ENCODE measurements around the gene ENOSF1.
"Not testable (repeated sequence)": the region's sequence is repeated elsewhere in the genome, so short reads cannot be mapped to it uniquely, and the experiment has no call there.

The ENOSF1 gene

DNA sequence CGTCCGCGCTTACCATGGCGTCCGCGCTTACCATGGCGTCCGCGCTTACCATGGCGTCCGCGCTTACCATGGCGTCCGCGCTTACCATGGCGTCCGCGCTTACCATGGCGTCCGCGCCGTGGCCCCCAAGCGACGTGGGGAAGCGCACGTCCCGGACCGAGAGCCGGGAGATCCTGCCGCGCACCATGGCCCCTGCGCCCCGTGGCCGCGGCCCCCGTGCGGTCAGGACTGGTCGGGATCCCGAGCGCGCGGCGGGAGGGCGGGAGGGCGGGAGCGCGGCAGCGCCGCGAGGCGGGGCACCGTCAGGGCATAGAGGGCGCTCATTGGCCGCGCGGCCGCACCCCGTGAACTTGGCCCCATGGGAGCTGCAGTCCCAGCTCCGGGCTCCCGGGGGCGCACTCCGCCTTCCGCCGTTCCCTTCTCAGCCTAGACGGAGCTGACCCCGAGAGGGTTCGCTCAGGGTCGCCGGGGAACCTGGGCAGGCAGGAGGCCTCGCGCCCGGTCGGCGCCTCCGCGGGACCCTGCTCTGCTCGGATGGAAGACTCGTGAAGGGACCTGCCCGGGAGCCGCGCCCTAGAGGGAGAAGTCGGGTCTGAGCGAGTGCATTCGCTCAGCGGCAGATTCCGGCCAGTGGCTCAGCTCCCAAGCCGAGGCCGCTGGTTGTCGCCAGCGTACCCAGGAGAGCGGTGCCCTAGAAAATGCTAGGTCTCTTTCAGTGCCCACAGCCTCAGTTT lies at the start of gene ENOSF1:
Gene ENOSF1, minus strand, starts transcription at position 230 of the 734 bp plus-strand sequence. Its CDS starts 43 bp downstream, at position 187.
- FAIRE-seq, result no peak

GRCh38 chr18:759864-760263 lies 47.4 kb upstream of the ENOSF1 start:
- FAIRE-seq; DNase-seq (ENCODE audit: low spot score): not testable (repeated sequence)

More for the DNA sequence above, at the start of gene ENOSF1:
- DNase-seq (ENCODE audit: low spot score), result peak; percentile 54

DNA sequence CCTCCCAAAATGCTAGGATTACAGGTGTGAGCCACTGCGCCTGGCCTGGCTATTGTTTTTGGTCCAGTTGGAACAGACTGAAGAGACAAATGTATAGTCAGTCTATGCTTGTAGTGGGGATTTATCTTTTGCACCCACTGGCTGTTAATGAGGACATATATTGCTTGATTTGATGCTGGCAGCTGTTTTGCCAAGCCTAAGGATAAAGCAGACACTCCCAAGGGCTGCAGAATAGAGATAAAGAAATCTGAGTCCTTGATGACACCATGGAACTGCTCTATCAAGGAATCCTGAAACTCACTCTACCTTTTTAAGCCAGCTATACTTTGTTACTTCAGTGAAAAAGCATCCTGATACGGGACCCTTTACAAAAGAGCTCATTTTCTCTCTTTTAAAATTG lies 43.1 kb upstream of the ENOSF1 start:
- FAIRE-seq, result no peak
- no peak for DNase-seq (ENCODE audit: low spot score)

DNA sequence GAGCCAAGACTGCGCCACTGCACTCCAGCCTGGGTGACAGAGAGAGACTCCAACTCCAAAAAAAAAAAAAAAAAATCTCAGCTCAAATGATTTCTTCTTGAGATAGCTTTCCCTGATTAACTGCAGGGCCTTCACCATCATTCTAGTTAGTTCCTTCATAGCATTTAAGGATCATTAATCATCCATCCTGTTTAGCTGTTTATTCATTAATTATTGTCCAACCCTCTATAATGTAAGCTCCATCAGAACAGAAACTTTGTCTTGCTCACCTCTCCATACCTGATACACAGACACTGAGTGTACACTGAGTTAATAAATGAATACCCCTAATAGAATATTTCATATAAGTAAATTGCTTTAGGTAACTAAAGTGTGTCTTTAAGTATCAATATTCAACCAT lies 42.2 kb upstream of the ENOSF1 start:
- FAIRE-seq (no peak), DNase-seq (ENCODE audit: low spot score) (no peak)

DNA sequence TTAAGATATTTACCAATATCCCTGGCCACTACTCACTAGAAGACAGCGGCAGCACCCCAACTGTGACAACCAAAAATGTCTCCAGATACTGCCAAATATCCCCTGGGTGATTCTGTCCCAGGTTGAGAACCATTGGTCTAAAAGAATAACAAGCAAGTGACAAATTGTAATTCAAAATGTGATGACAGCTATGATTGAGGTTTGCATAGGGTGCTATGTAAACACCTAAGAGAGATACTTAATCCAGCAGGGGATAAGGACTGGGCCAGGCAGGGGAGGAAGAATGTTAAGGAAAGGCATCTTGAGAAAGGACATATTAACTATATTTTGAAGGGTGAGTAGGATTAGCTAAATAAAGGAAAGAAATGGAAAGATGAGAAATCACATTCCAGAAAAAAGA lies 38.0 kb upstream of the ENOSF1 start:
- FAIRE-seq (no peak), DNase-seq (ENCODE audit: low spot score) (no peak)

- FAIRE-seq (no peak), DNase-seq (ENCODE audit: low spot score) (no peak)
Measured at GRCh38 chr18:744832-745597, 32.6 kb upstream of the ENOSF1 start.

DNA sequence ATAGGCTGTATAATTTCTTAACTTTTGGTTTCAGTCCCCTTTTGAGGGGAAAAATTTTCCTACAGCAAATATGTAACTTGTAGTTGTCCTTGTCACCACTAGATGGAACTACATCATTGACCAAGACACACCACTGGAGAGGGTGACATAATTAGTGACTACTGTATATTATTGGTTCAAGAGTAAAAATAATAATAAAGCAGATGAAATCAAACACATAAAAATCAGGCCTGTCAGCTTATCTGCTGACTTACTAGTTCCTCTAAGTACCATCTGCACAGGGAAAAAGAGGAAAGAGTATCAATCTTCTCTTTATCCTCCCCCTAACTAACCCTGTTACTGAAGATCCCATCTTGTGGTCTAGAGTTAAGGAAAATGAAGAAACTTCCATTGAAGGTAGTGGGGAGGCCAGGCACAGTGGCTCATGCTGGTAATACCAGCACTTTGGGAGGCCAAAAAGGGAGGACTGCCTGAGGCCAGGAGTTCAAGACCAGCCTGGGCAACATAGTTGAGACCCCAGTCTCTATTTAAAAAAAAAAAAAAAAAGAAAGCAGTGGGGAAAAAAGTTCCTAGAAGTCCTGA lies 29.6 kb upstream of the ENOSF1 start:
- DNase-seq (ENCODE audit: low spot score) (peak; percentile 38), FAIRE-seq (peak; percentile 75)

DNA sequence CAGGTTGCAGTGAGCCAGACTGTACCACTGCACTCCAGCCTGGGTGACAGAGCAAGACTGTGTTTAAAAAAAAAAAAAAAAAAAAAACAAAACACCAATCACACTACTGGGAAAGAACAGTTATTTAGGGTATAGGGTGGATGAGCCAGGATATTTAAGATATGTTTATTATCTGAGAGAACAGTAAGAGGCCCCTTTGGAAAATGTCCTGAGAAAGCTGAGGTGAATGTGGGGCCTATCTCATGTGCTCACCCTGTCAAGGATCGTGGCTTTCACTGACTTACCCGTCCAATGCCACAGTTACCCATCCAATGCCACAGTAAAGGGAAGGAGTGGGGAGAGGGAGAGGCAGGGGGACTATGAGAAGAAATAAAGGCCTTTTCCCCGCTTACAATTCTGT lies 19.9 kb upstream of the ENOSF1 start:
- FAIRE-seq, result no peak
- no peak for DNase-seq (ENCODE audit: low spot score)

GRCh38 chr18:731185-731584 lies 18.8 kb upstream of the ENOSF1 start:
- DNase-seq (ENCODE audit: low spot score), result no peak

GRCh38 chr18:730692-731091 lies 18.3 kb upstream of the ENOSF1 start:
- DNase-seq (ENCODE audit: low spot score) (no peak), FAIRE-seq (no peak)

More at GRCh38 chr18:731185-731584, 18.8 kb upstream of the ENOSF1 start:
- FAIRE-seq, result no peak

DNA sequence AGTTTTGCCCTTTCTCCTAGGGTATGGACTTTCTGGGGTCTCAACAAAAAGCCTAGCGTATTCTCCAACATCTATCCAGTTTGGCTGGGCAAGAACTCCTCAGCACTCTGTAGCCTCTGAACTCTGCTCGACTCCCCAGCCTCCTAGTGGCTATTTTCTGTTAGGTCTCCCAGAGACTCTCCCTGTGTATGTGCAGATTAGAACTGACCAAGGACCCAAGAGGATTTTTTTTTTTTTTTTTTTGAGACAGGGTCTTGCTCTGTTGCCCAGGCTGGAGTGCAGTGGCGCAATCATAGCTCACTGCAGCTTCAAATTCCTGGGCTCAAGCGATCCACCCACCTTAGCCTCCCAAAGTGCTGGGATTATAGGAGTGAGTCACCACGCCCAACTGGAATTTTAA lies 17.7 kb upstream of the ENOSF1 start:
- FAIRE-seq; DNase-seq (ENCODE audit: low spot score): not testable (repeated sequence)

DNA sequence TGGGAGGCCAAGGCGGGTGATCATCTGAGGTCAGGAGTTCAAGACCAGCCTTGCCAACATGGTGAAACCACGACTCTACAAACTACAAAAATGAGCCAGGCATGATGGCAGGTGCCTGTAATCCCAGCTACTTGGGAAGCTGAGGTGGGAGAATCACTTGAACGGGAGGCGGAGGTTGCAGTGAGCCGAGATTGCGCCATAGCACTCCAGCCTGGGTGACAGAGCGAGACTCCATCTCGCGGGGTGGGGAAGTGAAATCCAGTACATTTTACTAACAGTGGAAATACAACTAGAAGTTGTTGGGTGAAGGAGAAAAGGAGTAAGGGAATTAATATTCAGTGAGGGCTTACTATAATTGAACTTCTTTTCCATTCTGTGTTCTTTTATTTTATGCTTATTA lies 13.2 kb upstream of the ENOSF1 start:
- no peak for DNase-seq (ENCODE audit: low spot score)
- no peak for FAIRE-seq

GRCh38 chr18:723541-724080 lies 11.2 kb upstream of the ENOSF1 start:
- no peak for FAIRE-seq
- no peak for DNase-seq (ENCODE audit: low spot score)

- DNase-seq (ENCODE audit: low spot score), result no peak
Measured at GRCh38 chr18:717003-717402, 4.6 kb upstream of the ENOSF1 start.

GRCh38 chr18:715626-716025 lies 3.2 kb upstream of the ENOSF1 start:
- no peak for DNase-seq (ENCODE audit: low spot score)
- FAIRE-seq, result no peak

More at GRCh38 chr18:717003-717402, 4.6 kb upstream of the ENOSF1 start:
- FAIRE-seq, result no peak

DNA sequence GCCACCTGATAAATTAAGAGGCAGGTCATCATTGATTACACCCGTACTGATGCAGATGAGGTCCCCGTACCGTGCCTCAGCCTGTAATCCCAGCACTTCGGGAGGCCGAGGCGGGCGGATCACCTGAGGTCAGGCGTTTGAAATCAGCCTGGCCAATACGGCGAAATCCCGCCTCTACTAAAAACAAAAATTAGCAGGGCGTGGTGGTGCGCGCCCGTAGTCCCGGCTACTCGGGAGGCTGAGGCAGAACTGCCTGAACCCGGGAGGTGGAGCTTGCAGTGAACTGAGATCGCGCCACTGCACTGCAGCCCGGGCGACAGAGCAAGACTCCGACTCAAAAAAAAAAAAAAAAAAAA lies 683 bp upstream of the ENOSF1 start:
- DNase-seq (ENCODE audit: low spot score), result no peak
- FAIRE-seq, result no peak

DNA sequence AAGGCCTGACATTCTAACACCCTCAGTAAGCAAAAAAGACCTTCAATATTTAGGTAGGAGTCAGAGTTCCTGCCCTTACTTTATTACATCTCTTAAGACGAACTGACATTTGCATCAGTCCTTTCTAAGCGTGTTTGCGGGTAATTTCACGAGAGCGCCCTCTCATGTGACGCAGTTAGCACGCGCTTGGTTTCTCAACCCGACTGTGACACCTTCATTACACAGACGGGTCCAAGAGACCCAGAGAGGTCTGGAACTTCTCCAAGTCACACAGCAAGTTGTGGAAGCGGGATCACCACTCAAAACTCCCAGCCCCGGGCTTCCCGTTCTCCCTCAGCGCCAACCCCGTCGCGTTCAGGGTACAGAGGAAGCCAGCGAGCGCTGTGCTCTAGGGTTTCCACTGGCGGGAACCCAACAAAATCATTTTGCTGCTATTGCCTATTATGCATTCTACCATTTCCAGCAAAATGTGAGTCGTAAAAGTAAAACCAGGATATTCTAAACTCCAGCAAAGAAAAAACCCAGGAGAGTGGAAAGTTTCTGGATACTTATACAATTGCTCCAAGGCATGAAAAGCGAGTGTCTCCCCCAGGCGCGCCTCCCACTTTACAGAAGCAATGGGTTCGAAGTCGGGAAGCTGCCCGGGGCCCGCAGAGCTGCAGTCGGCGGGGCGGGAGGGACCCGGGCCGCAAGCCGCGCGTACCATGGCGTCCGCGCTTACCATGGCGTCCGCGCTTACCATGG lies 601 bp downstream of the ENOSF1 start:
- DNase-seq (ENCODE audit: low spot score) (peak; percentile 67), FAIRE-seq (peak; percentile 20)

DNA sequence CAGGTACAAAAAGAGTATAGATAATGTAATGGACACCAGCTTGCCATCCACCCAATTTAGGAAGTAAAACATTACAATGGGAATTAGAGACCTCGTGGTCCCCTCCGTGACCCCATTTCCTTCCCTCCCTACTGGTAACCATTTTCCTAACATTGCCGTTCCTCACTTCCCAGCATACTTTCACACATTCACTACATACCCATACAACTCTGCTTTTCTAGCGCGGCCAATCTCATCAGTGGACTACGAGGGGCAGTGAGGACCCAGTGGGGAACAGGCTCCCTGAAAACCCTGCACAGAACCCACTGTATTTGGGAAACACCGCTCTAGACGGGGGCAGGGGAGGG lies 1.1 kb downstream of the ENOSF1 start:
- FAIRE-seq (no peak), DNase-seq (ENCODE audit: low spot score) (no peak)

- FAIRE-seq (no peak), DNase-seq (ENCODE audit: low spot score) (no peak)
Measured at GRCh38 chr18:710418-711300, 1.8 kb downstream of the ENOSF1 start.

GRCh38 chr18:709771-710170 lies 2.7 kb downstream of the ENOSF1 start:
- DNase-seq (ENCODE audit: low spot score) (no peak), FAIRE-seq (no peak)
